NOMO-1 (cell line): ENCODE data around the gene NFE2L2.
"Not testable (repeated sequence)": the region's sequence is repeated elsewhere in the genome, so short reads cannot be mapped to it uniquely, and the experiment has no call there.

ENCODE experiments used
- DNase-seq, 2 experiments: peaks; one replicate each; lab custom pipeline; 2025; ENCODE audit not compliant: unreplicated experiment in 2 of 2; lab: John Stamatoyannopoulos, UW

NFE2L2 gene

DNA sequence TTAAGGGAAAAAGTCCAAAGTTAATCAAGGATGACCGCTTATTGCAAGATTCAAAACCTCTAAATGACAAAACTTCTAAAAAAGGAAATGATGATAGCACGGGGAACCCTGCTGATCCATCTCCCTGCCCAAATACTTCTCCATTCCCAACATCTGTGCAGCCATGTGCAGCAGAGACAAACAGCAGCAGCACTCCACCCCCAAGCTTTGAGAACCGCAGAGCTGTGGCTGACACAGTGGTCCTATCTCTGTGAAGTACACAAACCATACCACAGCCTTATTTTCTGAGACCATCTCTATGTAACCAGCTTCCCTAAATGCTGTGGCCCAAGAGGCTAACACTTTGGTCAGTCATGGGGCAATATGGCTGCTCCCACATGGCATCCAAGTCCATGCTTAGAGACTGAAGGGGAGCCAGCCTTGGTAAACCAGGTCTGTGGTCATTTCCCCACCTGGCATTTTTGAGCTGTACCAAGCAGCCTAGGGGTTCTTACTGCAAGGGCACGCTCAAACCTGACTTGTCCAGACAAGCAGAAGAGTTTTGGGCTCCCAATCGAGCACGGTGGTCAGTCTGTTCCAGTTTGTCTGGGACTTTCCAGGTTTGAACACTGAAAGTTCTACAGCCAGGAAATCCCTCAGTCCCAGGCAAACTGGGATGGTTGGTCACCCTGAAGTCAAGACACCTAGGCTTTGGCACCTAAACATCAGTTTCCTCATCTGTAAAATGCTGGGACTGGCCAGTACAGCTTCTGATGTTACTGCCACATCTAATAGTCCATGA, 17.1 kb upstream of the NFE2L2 start:
- peak in 1 of 2 experiments; percentile 46 for DNase-seq

- DNase-seq = no peak
Measured at GRCh38 chr2:177279847-177280246, 15.3 kb upstream of the NFE2L2 start.

DNA sequence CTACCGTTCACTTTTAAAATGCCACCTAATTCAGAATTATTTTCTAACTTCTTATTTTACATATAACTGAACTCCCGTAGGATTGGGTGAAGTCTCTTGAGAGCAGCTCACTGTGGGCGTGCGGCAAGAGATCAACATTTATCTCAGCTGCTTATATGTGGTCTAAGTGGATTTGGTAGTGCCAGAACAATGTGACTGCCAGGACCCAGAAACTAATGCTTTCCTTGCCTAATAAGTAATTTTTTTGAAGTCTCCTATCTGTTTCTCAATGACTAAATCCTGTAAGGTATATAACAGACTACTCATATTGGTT, 11.2 kb upstream of the NFE2L2 start:
- DNase-seq = no peak

GRCh38 chr2:177275040-177275742, 10.7 kb upstream of the NFE2L2 start:
- DNase-seq = no peak

- no peak for DNase-seq
Measured at GRCh38 chr2:177273408-177273807, 8.9 kb upstream of the NFE2L2 start.

DNA sequence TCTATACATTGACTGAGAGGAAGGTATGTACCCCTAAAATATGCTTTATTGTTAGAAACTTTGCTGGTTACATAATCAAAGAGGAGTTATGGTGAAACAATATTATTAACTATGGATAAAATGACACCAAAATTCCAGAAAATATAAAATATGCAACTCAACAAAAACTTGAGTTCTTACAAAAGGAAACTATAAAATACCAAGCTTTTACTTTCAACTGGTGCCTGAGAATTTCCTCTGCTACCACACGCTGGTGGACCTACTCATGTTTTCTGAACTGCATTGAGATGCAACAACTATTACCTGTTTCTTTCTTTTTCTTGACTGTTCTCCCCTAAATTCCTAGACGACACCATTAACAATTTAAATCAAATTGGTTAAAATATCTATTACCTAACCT, 8.2 kb upstream of the NFE2L2 start:
- DNase-seq = no peak

DNA sequence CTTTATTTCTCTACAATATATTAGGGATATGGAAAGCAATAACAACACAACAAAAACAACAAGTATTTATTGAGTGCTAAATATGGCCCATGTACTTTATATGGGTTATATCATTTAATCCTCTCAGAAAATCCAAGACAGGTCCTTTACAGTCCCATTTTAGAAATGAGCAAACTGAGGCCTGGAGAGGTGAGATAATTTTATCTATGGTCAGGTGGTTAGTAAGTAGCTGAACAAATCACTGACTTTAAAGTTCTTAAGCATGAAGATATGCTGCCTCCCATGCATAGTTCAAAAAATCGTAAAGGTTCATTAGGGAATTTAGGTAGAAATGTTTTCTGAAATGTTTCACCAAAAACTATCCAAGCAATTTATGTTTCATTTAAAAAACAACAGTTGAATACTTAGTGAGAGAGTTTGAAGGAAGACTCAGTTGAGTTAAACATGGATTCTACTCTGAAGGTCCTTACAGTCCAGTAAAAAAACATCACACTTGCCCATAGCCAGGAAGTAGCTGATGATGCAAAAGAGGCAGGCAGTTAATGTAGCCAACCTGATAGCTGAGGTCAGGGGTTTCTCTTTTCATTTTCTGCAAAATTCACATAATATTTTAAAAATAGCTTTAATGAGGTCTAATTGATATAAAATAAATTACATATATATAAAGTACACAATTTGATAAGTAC, 7.6 kb upstream of the NFE2L2 start:
- no peak for DNase-seq

DNA sequence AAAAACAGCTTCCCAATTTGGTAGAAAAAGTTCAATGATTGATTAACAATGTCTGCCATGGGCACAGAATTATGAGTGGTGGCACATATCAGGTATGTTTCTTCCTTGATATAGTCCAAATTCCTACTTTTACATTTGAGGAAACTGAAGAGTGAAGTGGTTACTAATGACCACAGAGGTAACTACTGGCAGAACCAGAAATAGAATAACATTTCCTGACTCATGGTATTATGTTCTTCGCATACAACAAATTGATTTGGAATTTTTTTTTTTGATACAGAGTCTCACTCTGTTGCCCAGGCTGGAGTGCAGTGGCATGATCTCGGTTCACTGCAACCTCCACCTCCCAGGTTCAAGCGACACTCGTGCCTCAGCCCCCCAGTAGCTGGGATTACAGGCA, 6.0 kb upstream of the NFE2L2 start:
- DNase-seq = no peak

GRCh38 chr2:177268901-177269300, 4.4 kb upstream of the NFE2L2 start:
- no peak for DNase-seq

DNA sequence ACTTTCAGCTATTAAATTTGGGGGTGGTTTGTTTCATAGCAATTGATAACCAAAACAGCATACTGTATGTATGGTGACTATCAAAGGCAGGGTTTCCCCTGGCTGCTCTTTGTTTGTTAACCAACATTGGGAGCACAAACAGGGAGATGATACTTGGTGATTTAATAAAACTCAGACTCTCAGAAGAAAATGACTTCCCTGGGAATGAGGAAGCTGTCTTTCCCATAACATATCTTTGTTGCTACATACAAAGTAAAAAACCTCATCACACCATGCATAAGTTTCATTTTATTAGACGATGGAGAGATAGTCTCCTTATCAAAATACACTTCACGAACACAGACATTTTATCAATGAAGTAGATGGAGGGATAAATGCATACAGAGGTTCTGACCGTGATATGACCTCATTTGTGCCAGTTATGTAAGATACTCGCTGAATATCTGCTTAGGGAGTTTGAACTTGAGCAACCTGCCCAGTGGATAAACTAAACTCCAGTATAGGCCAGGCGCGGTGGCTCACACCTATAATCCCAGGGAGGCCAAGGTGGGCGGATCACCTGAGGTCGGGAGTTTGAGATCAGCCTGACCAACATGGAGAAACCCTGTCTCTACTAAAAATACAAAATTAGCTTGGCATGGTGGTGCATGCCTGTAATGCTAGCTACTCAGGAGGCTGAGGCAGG, 3.8 kb upstream of the NFE2L2 start:
- DNase-seq = no peak

DNA sequence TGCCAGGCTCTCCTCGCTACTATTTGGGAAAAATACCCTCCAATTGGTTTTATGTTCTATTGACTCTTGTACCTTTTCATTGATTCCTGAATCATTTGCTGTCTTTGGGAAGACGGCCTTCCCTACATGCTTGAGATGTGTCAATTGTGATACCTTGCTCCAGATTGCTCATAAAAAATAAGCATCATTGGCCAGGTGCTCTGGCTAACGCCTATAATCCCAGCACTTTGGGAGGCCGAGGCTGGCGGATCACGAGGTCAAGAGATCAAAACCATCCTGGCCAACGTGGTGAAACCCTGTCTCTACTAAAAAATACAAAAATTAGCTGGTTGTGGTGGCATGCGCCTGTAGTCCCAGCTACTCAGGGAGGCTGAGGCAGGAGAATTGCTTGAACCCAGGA, 2.4 kb upstream of the NFE2L2 start:
- DNase-seq = not testable (repeated sequence)

- DNase-seq = peak; percentile 61 to 80
Measured at GRCh38 chr2:177265824-177266817, 1.6 kb upstream of the NFE2L2 start.

- DNase-seq = no peak
Measured at GRCh38 chr2:177264209-177264692, 276 bp downstream of the NFE2L2 start.

DNA sequence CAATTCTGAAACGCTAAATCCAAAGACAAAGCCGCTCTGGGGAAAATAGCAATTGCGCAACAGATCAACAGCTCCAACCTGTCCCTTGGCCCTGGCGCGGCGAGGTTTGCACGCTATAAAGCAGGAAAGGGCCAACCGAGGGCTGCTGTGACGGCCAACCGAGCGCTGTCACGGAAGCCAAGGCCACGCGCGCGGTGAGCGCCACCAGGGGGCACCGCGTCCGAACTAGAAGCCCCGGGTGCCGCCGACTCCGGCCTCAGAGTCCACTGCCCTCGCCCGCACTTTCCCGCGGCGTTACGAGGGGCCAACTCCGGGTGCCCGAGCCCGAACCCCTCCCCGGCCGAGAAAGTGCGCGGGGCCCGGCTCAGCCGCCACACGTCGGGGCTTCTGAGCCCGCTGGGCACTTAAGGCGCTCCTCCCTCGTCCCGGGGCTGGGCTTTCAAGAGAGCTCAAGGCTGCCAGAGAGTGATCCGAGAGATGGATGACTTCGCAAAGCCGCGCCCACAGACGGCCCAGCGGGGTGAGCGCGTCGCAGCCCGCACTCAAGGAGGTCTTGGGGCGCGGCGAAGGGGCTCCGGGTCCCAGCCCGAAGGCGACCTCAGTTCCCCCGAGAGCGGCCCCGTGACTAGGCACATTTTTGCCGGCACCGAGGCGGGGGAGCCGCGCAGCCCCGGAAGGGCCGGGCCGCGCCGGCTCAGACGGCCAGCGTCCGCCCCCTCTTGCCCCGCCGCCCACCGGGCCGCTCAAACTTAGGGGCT, 897 bp downstream of the NFE2L2 start:
- peak; percentile 93 to 94 for DNase-seq

- no peak for DNase-seq
Measured at GRCh38 chr2:177262958-177263450, 1.5 kb downstream of the NFE2L2 start.

DNA sequence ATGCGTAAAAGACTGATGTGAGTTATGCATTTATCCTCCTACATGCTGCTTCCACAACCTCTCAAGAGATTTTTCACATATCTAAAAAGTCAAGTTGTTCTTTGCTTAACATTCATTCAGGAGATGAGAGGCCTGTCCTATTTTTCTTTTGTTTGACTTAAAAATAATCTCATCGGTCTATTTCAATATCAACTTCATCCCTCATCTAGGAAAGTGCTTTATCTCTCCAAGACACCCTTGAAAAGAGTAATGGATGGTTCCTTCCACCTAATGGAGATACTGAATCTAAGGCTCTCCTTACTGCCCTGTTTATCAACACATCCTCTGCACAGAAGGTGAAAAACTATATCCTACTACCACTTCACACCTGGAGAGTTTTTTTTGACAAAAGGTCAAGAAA, 2.4 kb downstream of the NFE2L2 start:
- DNase-seq = no peak

DNA sequence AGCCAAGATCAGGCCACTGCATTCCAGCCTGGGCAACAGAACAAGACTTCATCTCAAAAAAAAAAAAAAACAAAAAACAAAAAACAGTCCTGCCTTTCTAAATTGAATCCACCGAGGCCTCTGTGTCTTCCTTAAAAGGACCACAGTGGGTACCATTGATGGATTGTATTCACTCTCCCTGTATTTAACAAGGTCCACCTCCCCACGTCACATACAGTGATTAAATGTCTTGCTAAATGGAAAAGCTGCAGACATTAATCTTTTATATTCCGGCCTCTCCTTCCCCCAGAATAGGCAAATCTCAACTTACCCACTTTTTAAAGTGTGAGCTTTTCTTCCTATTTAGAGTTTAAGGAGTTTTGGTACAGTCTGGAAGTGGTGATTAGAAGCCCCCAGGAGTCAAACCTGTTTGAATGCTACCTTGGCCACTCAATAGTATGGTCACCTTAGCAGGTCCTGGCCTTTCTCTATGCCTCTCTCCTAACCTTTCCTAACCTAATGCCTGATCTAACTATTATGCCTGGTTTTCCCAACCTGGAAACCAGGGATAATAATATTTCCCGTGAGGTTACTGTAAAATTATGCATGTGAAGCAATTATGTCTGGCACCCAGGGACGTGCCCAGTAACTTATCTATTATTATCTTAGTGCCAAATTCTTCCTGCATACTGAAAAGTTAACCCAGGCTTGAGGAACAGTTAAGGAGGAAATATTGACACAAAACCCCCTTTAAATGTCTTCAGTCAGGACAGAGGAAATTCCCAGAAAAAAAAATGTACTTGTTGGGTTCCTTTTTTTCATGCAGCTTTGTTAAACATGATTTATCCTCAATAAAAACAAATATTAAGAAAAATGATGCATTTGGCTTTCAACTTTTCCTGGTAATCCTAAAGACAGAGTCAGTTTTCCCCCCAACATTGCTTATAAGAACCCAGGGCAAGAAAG, 3.1 kb downstream of the NFE2L2 start:
- no peak for DNase-seq

DNA sequence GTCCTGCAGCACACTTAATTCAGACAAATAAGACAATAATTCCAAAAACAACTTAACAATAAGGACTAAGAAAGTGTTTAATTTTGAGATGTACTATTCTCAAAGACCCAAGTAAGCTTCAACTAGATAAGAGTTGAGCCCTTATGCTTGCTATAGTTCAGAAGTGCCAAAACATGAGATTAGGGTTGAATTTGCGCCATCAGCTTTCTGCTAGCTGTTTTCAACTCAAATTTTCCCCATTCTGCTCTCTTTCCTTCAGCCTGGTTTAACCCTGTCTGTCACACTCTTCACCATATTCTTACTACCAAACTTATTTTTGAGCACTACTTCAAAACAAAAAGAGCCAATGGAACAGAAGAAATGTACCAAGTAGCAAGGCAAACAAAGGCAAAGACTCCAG, 4.1 kb downstream of the NFE2L2 start:
- no peak for DNase-seq
